Prostate gland (tissue), 2 donors: Measurements from ENCODE around the gene UPK1B.

Source experiments
- CTCF ChIP-seq, 4 experiments: fragments of 200-600 bp in 2 of 4; fragments of 450-650 bp in 2 of 4; sonication (generic) in 2 of 4; IDR thresholded peaks; 1 replicate in 3 of 4; 2 replicates in 1 of 4; pipeline ENCODE4 v1.5.1; 2016 to 2019; ENCODE audit warnings: antibody characterized with exemption in 4 of 4, mild to moderate bottlenecking in 2 of 4, moderate library complexity in 2 of 4
- POLR2A ChIP-seq: fragments of 450-650 bp; IDR thresholded peaks from one replicate; pipeline ENCODE4 v1.6.1; 2016; ENCODE audit warnings: antibody characterized with exemption, mild to moderate bottlenecking
- POLR2AphosphoS5 ChIP-seq: sonication (generic); formaldehyde crosslinking; IDR thresholded peaks from one replicate; pipeline ENCODE4 v1.6.1; 2017; ENCODE audit warnings: antibody characterized with exemption

- no peak for TF ChIP-seq POLR2A
- no peak for TF ChIP-seq CTCF (IDR thresholded peaks at IDR 0.05)
- TF ChIP-seq POLR2AphosphoS5: no peak
These were observed 13.0 kb upstream of the UPK1B start for GRCh38 chr3:119160361-119160760.
